IMR-90 (cell line): Measurements from ENCODE around the gene RSRC1. TPM values are rescaled to one million over a fixed set of nuclear protein-coding genes. Genes with fewer than 3 reads are reported as not detected.

Source experiments
- ATAC-seq: fragments of 200-7000 bp; cut with Tn5 transposase; 2 replicates; pipeline ENCODE4 v1.9.1; 2020; ENCODE audit warnings: low read depth, mild to moderate bottlenecking, moderate library complexity
- BruUV-seq: library from RNA; stranded (reverse); fragments of 400-500 nt; replicated peaks from 2 replicates; lab custom pipeline; 2021; lab: Mats Ljungman, UMichigan
- CTCF ChIA-PET: fragments of 300-600 bp; formaldehyde crosslinking; extraction: SDS; loops from one replicate; lab custom pipeline; 2021; ENCODE audit warnings: antibody characterized with exemption; lab: Yijun Ruan, JAX
- POLR2A ChIA-PET: fragments of 300-600 bp; sonication (Branson Sonifier 250); formaldehyde crosslinking; loops from one replicate; lab custom pipeline; 2022; ENCODE audit warnings: antibody characterized with exemption; ENCODE audit not compliant: unreplicated experiment; lab: Charles Lee
- DNase-seq: peaks from one replicate; pipeline ENCODE4 v3.0.0; 2013
- H2AFZ ChIP-seq: replicated peaks from 2 replicates; pipeline ENCODE3; 2013; ENCODE audit warnings: low read length, mild to moderate bottlenecking; ENCODE audit not compliant: poor library complexity
- H2AK5ac ChIP-seq: 2 replicates; pipeline ENCODE4 v1.6.1; 2013; ENCODE audit warnings: low read depth, low read length, inconsistent platforms
- H2AK9ac ChIP-seq: replicated peaks from 2 replicates; pipeline ENCODE3; 2013; ENCODE audit warnings: mild to moderate bottlenecking, low read depth, low read length, moderate library complexity; ENCODE audit not compliant: poor library complexity
- H2BK120ac ChIP-seq: 2 replicates; pipeline ENCODE4 v1.6.1; 2013; ENCODE audit warnings: low read depth, low read length, inconsistent platforms
- H2BK15ac ChIP-seq: 3 replicates; pipeline ENCODE4 v1.6.1; 2013; ENCODE audit warnings: low read depth, low read length, inconsistent platforms
- H2BK20ac ChIP-seq: 2 replicates; pipeline ENCODE4 v1.6.1; 2013; ENCODE audit warnings: low read depth, mild to moderate bottlenecking, inconsistent platforms, low read length, moderate library complexity
- H2BK5ac ChIP-seq: 2 replicates; pipeline ENCODE4 v1.6.1; 2013; ENCODE audit warnings: mild to moderate bottlenecking, low read depth, low read length, inconsistent platforms; ENCODE audit not compliant: poor library complexity, severe bottlenecking
- H3K14ac ChIP-seq: replicated peaks from 2 replicates; pipeline ENCODE4 v1.6.1; 2013; ENCODE audit warnings: low read depth, low read length, inconsistent platforms
- H3K18ac ChIP-seq: 2 replicates; pipeline ENCODE4 v1.6.1; 2013; ENCODE audit warnings: low read depth, low read length, control low read depth
- H3K23ac ChIP-seq: 2 replicates; pipeline ENCODE4 v1.6.1; 2013; ENCODE audit warnings: low read depth, low read length, inconsistent platforms
- H3K27ac ChIP-seq: 2 replicates; pipeline ENCODE4 v1.5.1; 2013; ENCODE audit warnings: mild to moderate bottlenecking, control low read depth, low read length; ENCODE audit not compliant: insufficient read depth
- H3K27me3 ChIP-seq: 2 replicates; pipeline ENCODE4 v1.6.1; 2013; ENCODE audit warnings: low read length; ENCODE audit not compliant: control insufficient read depth, insufficient read depth
- H3K36me3 ChIP-seq: 2 replicates; pipeline ENCODE4 v1.6.1; 2013; ENCODE audit warnings: low read length, mixed read lengths; ENCODE audit not compliant: control insufficient read depth, insufficient read depth
- H3K4ac ChIP-seq: 2 replicates; pipeline ENCODE4 v1.6.1; 2013; ENCODE audit warnings: low read depth, low read length, inconsistent platforms
- H3K4me1 ChIP-seq: 2 replicates; pipeline ENCODE4 v1.6.1; 2013; ENCODE audit warnings: low read length, mixed read lengths; ENCODE audit not compliant: control insufficient read depth, insufficient read depth
- H3K4me2 ChIP-seq: 2 replicates; pipeline ENCODE4 v1.6.1; 2013; ENCODE audit warnings: low read depth, mild to moderate bottlenecking, control low read depth, low read length, moderate library complexity
- H3K4me3 ChIP-seq: 2 replicates; pipeline ENCODE4 v1.5.1; 2013; ENCODE audit warnings: low read depth, mild to moderate bottlenecking, control low read depth, low read length, moderate library complexity; ENCODE audit not compliant: insufficient read depth
- H3K56ac ChIP-seq: 2 replicates; pipeline ENCODE4 v1.6.1; 2013; ENCODE audit warnings: low read length, inconsistent platforms; ENCODE audit not compliant: insufficient read depth; ENCODE audit errors: extremely low read depth
- H3K79me1 ChIP-seq, 2 experiments: 2 replicates each; pipeline ENCODE4 v1.6.1; 2013; ENCODE audit warnings: low read length in 2 of 2, inconsistent platforms in 1 of 2, low read depth in 1 of 2
- H3K9ac ChIP-seq: 2 replicates; pipeline ENCODE4 v1.6.1; 2013; ENCODE audit warnings: low read depth, low read length, control low read depth
- H3K9me1 ChIP-seq: 2 replicates; pipeline ENCODE4 v1.6.1; 2013; ENCODE audit warnings: low read length, inconsistent platforms; ENCODE audit not compliant: insufficient read depth
- H3K9me3 ChIP-seq: 2 replicates; pipeline ENCODE4 v1.6.1; 2013; ENCODE audit warnings: low read length; ENCODE audit not compliant: control insufficient read depth, insufficient read depth
- H4K20me1 ChIP-seq: 2 replicates; pipeline ENCODE4 v1.6.1; 2013; ENCODE audit warnings: low read length, inconsistent platforms; ENCODE audit not compliant: insufficient read depth
- H4K5ac ChIP-seq: 2 replicates; pipeline ENCODE4 v1.6.1; 2013; ENCODE audit warnings: mild to moderate bottlenecking, low read depth, low read length, control low read depth
- H4K8ac ChIP-seq, 2 experiments: 2 replicates each; pipeline ENCODE4 v1.6.1; 2013; ENCODE audit warnings: low read depth in 2 of 2, low read length in 2 of 2, control low read depth in 1 of 2, inconsistent platforms in 1 of 2
- H4K91ac ChIP-seq: 2 replicates; pipeline ENCODE4 v1.6.1; 2013; ENCODE audit warnings: low read depth, low read length, inconsistent platforms; ENCODE audit not compliant: insufficient read depth
- BHLHE40 ChIP-seq: fragments of 150-350 bp; IDR thresholded peaks from 2 replicates; pipeline ENCODE4 v1.6.1; 2016; ENCODE audit warnings: mild to moderate bottlenecking, low read depth, low read length
- MAFK ChIP-seq: IDR thresholded peaks from 2 replicates; pipeline ENCODE4 v1.6.1; 2012; ENCODE audit warnings: low read depth, low read length, improper control_type of control experiment
- POLR2A ChIP-seq: IDR thresholded peaks from 2 replicates; pipeline ENCODE4 v1.6.1; 2012; ENCODE audit warnings: mild to moderate bottlenecking, low read depth, low read length
- RCOR1 ChIP-seq: IDR thresholded peaks from 2 replicates; pipeline ENCODE4 v1.6.1; 2012; ENCODE audit warnings: mild to moderate bottlenecking, low read length, improper control_type of control experiment; ENCODE audit not compliant: insufficient replicate concordance
- WGBS, 2 experiments: methylation state at CpG; one replicate each; pipeline versions ENCODE4 v1.1.5 to v1.1.7; 2013; ENCODE audit warnings: missing lambda C conversion rate in 2 of 2; ENCODE audit not compliant: insufficient read length in 1 of 2; ENCODE audit errors: extremely low coverage in 2 of 2; 5-methylcytosine and 5-hydroxymethylcytosine counted together
- dilution Hi-C: fragments of 300-500 bp; cut with HindIII; formaldehyde crosslinking; loops from one replicate; pipeline ENCODE4 v1.14.3; 2018; ENCODE audit warnings: low sequenced_read_pairs; ENCODE audit not compliant: unreplicated experiment
- in situ Hi-C: fragments of 300-500 bp; cut with MboI; formaldehyde crosslinking; loops from 3 replicates; pipeline ENCODE4 v1.14.3; 2019; ENCODE audit warnings: low sequenced_read_pairs, inconsistent platforms, mixed read lengths
- intact Hi-C: fragments of 100-400 bp; cut with micrococcal nuclease; formaldehyde crosslinking; loops from 2 replicates; pipeline ENCODE4 v1.10.0; 2022
- polyA plus RNA-seq, 3 experiments: library from polyadenylated mRNA; depleted of rRNA; stranded (reverse); fragments of >200 nt; gene quantifications; 2 replicates each; pipeline ENCODE4 v1.2.3, GENCODE V29; 2012; ENCODE audit warnings: low replicate concordance in 1 of 3
- total RNA-seq: library from RNA; depleted of rRNA; stranded (reverse); fragments of >200 nt; gene quantifications from 2 replicates; pipeline ENCODE4 v1.2.3, GENCODE V29; 2012
- TF ChIP-seq, protein P1 (sequence below): fragments of 150-350 bp; IDR thresholded peaks from 2 replicates; pipeline ENCODE4 v1.6.1; 2017; ENCODE audit warnings: mild to moderate bottlenecking, antibody characterized with exemption, low read length, low read depth

The RSRC1 gene
- total and polyA plus RNA-seq, 2 of the 4 experiments (the other 2 are of a cell fraction), result 3.8 to 41.8 TPM

DNA sequence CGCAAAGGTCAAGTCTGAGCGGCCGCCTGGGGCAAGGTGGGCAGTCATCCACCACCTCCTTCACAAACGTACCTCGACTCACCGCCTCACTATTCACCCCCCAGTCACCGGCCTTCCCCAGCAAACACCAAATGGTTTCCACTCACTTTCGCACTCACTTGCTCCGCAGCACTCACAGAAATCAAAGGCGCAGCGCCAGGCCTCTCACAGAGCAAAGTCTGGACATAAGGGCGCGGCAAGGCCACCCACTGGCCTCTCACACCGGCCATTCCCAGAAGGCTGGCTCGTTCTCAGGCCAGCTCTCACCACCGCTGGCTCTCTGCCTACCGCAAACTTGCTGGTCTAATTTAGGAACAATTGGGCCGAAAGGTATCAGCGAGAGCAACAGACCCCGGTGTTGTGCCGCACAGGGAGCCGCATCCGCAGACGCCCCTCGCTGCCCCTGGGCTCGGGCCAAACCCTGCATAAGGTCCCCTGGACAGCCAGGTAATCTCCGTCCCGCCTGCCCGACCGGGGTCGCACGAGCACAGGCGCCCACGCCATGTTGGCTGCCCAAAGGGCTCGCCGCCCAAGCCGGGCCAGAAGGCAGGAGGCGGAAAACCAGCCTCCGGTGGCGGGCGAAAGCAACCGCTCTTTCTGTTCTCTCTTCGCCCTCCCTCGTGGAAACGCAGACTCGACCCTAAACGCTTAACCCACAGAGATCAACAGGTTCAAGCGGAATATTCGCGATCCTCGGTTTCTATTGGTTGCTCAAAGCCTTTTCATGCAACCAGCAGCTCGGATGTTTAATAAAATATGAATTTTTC lies 6.6 kb upstream of the RSRC1 start:
- ATAC-seq, result no peak
- H2AK9ac ChIP-seq, result no peak overlapping the region
- BruUV-seq, result no TSS peak
- intact Hi-C loops (loop anchor here (10.0 kb wide), 1 partner anchor 542 kb away; the partner anchor contains the start of gene GFM1), dilution Hi-C loops (no loop called here), in situ Hi-C loops (loop anchor here (25.0 kb wide), 1 partner anchor 684 kb away; no protein-coding TSS in a partner anchor)
- H3K18ac ChIP-seq, result no peak overlapping the region
- H2AFZ ChIP-seq, result peak overlapping the region; percentile 15
- no peak overlapping the region for H3K23ac ChIP-seq
- H3K9me3 ChIP-seq, result peaks cover 8% of the 10 kb centered on the region; the same call in 1 of the 2 replicates
- 14% methylated on average over 32 of the region's 52 CpGs; no CpG with 5 or more reads in 1 of the 2 experiments for WGBS, 2 experiments
- no peak overlapping the region for H4K5ac ChIP-seq
- H3K36me3 ChIP-seq, result no peaks in the 10 kb centered on the region
- no peak overlapping the region for H3K14ac ChIP-seq
- no peak overlapping the region for H4K91ac ChIP-seq
- no peaks in the 10 kb centered on the region for H3K9me1 ChIP-seq
- no peak overlapping the region for H3K27ac ChIP-seq
- no peak overlapping the region for H4K8ac ChIP-seq
- no peak overlapping the region for H2BK120ac ChIP-seq
- no peak for TF ChIP-seq MAFK
- TF ChIP-seq, protein P1, sequence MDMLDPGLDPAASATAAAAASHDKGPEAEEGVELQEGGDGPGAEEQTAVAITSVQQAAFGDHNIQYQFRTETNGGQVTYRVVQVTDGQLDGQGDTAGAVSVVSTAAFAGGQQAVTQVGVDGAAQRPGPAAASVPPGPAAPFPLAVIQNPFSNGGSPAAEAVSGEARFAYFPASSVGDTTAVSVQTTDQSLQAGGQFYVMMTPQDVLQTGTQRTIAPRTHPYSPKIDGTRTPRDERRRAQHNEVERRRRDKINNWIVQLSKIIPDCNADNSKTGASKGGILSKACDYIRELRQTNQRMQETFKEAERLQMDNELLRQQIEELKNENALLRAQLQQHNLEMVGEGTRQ, result no peak
- TF ChIP-seq POLR2A, result no peak
- TF ChIP-seq BHLHE40, result no peak
- TF ChIP-seq RCOR1, result no peak
- no peak overlapping the region for H2BK5ac ChIP-seq
- DNase-seq, result no peak
- H3K4ac ChIP-seq, result no peak overlapping the region
- no peak overlapping the region for H2BK20ac ChIP-seq
- no peak overlapping the region for H3K56ac ChIP-seq
- H2BK15ac ChIP-seq, result no peak overlapping the region
- peaks cover 2% of the 10 kb centered on the region; the same call in 1 of the 2 replicates for H3K4me1 ChIP-seq
- no peak overlapping the region for H3K4me3 ChIP-seq
- H2AK5ac ChIP-seq, result no peak overlapping the region
- H3K4me2 ChIP-seq, result no peak overlapping the region; the same call in 1 of the 2 replicates
- H4K20me1 ChIP-seq, result peaks cover 9% of the 10 kb centered on the region; the same call in 1 of the 2 replicates
- ChIA-PET POLR2A (no interaction called here), CTCF (no interaction called here)
- peaks cover 72% of the 10 kb centered on the region for H3K27me3 ChIP-seq
- H3K9ac ChIP-seq, result no peak overlapping the region
- no peaks in the 10 kb centered on the region for H3K79me1 ChIP-seq
